Neural progenitor cell (in vitro differentiated cells): Measurements from ENCODE around the gene NWD2.

Experiments
- EZH2 ChIP-seq: fragments of 200-600 bp; sonication (generic); IDR thresholded peaks from 2 replicates; pipeline ENCODE4 v1.6.1; 2017; ENCODE audit warnings: antibody characterized with exemption, mild to moderate bottlenecking, moderate library complexity
- EZH2phosphoT487 ChIP-seq: fragments of 200-600 bp; sonication (generic); IDR thresholded peaks from 2 replicates; pipeline ENCODE4 v1.6.1; 2017; ENCODE audit warnings: antibody characterized with exemption
- TF ChIP-seq, protein P1 (sequence below): fragments of 200-600 bp; sonication (generic); IDR thresholded peaks from 2 replicates; pipeline ENCODE4 v1.5.1; 2017; ENCODE audit warnings: antibody characterized with exemption, mild to moderate bottlenecking

DNA sequence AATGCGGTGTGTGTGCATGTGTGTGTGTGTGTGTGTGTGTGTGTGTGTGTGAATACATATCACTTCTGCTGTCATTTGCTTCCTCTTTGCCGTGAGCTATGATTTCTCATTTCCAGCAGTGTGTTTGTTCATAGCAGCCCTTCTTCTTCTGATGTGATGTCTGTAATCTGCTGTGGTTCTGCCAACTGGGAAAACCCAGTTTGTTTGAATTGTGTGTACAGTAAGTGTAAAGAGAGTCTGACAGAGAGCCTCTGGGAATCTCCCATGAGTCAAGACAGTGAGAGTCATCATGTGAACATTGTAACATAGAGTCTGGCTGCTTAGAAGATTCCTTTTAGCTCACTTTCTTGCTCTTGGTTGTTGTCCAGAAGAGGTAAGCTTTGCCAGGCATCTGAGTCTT lies 8.4 kb upstream of the NWD2 start:
- TF ChIP-seq, protein P1, sequence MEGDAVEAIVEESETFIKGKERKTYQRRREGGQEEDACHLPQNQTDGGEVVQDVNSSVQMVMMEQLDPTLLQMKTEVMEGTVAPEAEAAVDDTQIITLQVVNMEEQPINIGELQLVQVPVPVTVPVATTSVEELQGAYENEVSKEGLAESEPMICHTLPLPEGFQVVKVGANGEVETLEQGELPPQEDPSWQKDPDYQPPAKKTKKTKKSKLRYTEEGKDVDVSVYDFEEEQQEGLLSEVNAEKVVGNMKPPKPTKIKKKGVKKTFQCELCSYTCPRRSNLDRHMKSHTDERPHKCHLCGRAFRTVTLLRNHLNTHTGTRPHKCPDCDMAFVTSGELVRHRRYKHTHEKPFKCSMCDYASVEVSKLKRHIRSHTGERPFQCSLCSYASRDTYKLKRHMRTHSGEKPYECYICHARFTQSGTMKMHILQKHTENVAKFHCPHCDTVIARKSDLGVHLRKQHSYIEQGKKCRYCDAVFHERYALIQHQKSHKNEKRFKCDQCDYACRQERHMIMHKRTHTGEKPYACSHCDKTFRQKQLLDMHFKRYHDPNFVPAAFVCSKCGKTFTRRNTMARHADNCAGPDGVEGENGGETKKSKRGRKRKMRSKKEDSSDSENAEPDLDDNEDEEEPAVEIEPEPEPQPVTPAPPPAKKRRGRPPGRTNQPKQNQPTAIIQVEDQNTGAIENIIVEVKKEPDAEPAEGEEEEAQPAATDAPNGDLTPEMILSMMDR, result no peak
- TF ChIP-seq EZH2phosphoT487 (no peak), EZH2 (no peak)
